Activated naive CD4-positive, alpha-beta T cell treated with anti-CD3 and anti-CD28 coated beads for 36 hours (primary cell): ENCODE results near the gene DNAH6. TPM values are rescaled to one million over a fixed set of nuclear protein-coding genes. Genes with fewer than 3 reads are reported as not detected.

Source experiments
- CTCF ChIA-PET: fragments of 350-600 bp; sonication (Branson Sonifier 250); formaldehyde crosslinking; loops from one replicate; lab custom pipeline; 2021; ENCODE audit warnings: antibody characterized with exemption; lab: Charles Lee
- DNase-seq: peaks from one replicate; pipeline ENCODE4 v3.0.0-alpha.2; 2020
- H3K27ac Mint-ChIP-seq: one replicate; pipeline ENCODE4 v1.8.0; 2021; ENCODE audit warnings: mild to moderate bottlenecking, mixed read lengths
- H3K27me3 Mint-ChIP-seq: one replicate; pipeline ENCODE4 v1.8.0; 2021; ENCODE audit warnings: low read depth, mixed read lengths
- H3K36me3 Mint-ChIP-seq: one replicate; pipeline ENCODE4 v1.8.0; 2021; ENCODE audit warnings: low read depth, mixed read lengths
- H3K4me1 Mint-ChIP-seq: one replicate; pipeline ENCODE4 v1.8.0; 2021; ENCODE audit warnings: low read depth, mixed read lengths
- H3K4me3 Mint-ChIP-seq: one replicate; pipeline ENCODE4 v1.8.0; 2021; ENCODE audit warnings: mild to moderate bottlenecking, moderate library complexity, mixed read lengths
- H3K9me3 Mint-ChIP-seq: one replicate; pipeline ENCODE4 v1.8.0; 2021; ENCODE audit warnings: mixed read lengths
- intact Hi-C: fragments of 100-400 bp; cut with micrococcal nuclease; formaldehyde crosslinking; loops from one replicate; pipeline ENCODE4 v1.15.1; 2023
- total RNA-seq, 2 experiments: library from RNA; stranded (reverse); gene quantifications; one replicate each; pipeline ENCODE4 v1.2.3, GENCODE V29; 2021

The DNAH6 gene
- total RNA-seq, 2 experiments from 2014 or later, result 0.07 to 0.62 TPM

DNA sequence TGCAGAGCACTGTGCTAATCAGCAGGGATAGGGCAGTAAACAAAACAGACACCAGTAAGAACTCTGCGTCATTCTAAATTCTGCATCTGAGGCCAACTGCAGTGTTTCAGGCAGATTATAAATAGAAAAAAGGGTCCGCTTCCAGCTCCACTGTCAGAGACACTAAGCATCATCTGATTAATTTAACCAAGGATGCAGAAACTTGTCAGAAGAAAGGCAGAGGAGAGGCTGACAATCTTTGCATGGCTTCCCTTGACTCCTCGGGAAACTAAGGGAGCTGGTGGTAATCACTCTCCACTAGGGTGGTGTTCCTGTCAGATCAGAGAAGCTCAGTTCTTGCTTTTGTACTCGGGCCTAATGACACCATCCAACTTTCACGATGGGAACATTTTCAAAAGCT lies 123.5 kb downstream of the DNAH6 start:
- peaks cover 17% of the 10 kb centered on the region for H3K9me3 Mint-ChIP-seq
- no peaks in the 10 kb centered on the region for H3K4me1 Mint-ChIP-seq
- intact Hi-C loops, result loop anchor here (10.0 kb wide), 2 partner anchors 615 to 645 kb away; no protein-coding TSS in a partner anchor
- H3K27me3 Mint-ChIP-seq, result no peaks in the 10 kb centered on the region
- H3K27ac Mint-ChIP-seq, result no peak overlapping the region
- peaks cover 2% of the 10 kb centered on the region for H3K36me3 Mint-ChIP-seq
- DNase-seq, result no peak
- CTCF ChIA-PET, result no interaction called here
- no peak overlapping the region for H3K4me3 Mint-ChIP-seq

DNA sequence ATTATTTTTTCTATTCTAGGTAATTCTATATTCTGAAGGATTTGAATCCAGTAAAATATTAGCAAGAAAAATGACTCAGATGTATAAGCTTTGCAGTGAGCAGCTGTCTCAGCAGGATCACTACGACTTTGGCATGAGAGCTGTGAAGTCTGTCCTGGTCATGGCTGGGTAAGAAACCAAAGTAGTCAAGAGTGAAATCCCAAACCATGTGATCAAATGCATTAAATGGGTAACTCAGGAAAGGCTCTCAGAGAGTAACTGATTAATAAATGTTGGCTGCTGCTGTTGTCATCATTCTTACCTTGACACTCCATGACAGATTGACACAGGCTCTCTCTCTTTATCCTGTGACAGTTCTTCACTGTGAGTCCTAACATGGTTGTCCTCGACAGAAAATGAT lies 124.1 kb downstream of the DNAH6 start:
- no peaks in the 10 kb centered on the region for H3K27me3 Mint-ChIP-seq
- no peaks in the 10 kb centered on the region for H3K4me1 Mint-ChIP-seq
- DNase-seq, result no peak
- CTCF ChIA-PET, result no interaction called here
- H3K4me3 Mint-ChIP-seq, result no peak overlapping the region
- H3K27ac Mint-ChIP-seq, result no peak overlapping the region
- intact Hi-C loops, result no loop called here
- H3K36me3 Mint-ChIP-seq, result peaks cover 2% of the 10 kb centered on the region
- peaks cover 18% of the 10 kb centered on the region for H3K9me3 Mint-ChIP-seq

DNA sequence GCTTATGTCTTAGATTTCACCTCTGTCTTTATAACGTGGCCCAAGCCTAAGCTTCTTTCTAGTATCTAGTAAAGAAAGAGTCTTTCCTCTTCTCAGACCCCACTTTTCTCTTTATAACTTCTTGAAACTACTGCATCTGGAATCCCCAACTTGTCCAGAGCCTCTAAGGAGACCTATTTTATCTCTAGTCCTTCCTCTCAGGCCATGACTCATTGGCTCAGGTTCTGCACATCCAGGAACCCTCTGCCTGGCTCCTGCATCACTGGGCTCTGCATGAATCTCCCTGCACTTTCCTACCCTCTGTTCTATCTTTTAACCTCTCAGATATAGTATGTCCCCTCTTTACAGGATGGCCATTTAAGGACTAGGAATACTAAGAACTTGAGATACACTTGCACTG lies 124.7 kb downstream of the DNAH6 start:
- Mint-ChIP-seq H3K27ac (no peak overlapping the region), H3K9me3 (peaks cover 22% of the 10 kb centered on the region), H3K36me3 (peaks cover 2% of the 10 kb centered on the region), H3K4me3 (no peak overlapping the region), H3K27me3 (no peaks in the 10 kb centered on the region), H3K4me1 (peaks cover under 1% of the 10 kb centered on the region)
- CTCF ChIA-PET, result interaction anchor here (1.4 kb wide), 1 partner anchor 18 kb away, joined by 3 read pairs; no protein-coding TSS in a partner anchor
- DNase-seq, result no peak
- intact Hi-C loops, result no loop called here

DNA sequence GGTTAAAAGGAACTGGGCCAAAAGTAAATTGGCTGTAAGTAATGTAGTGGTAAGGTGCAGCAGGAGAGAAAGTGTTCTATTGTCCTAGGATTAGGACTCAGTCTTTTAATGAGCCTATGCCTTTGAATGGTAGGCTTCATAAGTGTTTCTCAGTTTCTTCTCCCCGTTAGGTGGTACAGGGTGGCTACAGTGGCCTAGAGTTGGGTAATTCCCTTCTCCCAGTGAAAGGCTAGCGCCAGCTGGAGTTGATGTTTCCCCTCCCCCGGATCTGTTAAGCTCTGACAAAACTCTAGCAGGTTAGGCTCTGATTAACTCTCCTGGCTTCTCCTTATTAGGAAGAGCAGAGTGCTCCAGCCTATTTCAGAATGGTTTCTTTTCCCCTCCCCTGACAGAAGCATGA lies 127.7 kb downstream of the DNAH6 start:
- H3K4me3 Mint-ChIP-seq, result no peak overlapping the region
- CTCF ChIA-PET, result interaction anchor here (2.1 kb wide), 1 partner anchor 12 kb away, joined by 7 read pairs; no protein-coding TSS in a partner anchor

DNA sequence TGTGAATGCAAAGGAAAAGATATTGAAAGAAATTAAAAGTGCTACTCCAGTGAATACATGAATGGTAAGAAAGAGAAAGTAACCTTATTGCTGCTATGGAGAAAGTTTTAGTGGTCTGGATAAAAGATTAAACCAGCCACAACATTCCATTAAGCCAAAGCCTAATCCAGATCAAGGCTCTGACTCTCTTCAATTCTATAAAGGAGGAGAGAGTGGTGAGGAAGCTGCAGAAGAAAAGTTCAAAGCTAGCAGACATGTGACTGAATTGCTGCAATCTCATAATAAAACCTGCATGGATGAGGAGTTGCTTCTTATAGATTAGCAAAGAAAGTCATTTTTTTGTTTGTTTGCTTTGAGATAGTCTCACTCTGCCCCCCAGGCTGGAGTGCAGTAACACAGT lies 130.2 kb downstream of the DNAH6 start:
- CTCF ChIA-PET, result interaction anchor here (0.6 to 1.4 kb wide), 4 partner anchors 94 to 279 kb away, joined by 3 to 7 read pairs (median 4); no protein-coding TSS in a partner anchor
- no peaks in the 10 kb centered on the region for H3K27me3 Mint-ChIP-seq
- peaks cover 14% of the 10 kb centered on the region for H3K9me3 Mint-ChIP-seq
- peaks cover 50% of the 10 kb centered on the region for H3K4me1 Mint-ChIP-seq
- no peak overlapping the region for H3K27ac Mint-ChIP-seq
- no peak overlapping the region for H3K4me3 Mint-ChIP-seq
- DNase-seq, result no peak
- H3K36me3 Mint-ChIP-seq, result peaks cover 2% of the 10 kb centered on the region
- intact Hi-C loops, result loop anchor here (5.0 kb wide), 1 partner anchor 149 kb away; no protein-coding TSS in a partner anchor

More for the DNA sequence above, 127.7 kb downstream of the DNAH6 start:
- Mint-ChIP-seq H3K4me1 (peaks cover 26% of the 10 kb centered on the region), H3K9me3 (peaks cover 20% of the 10 kb centered on the region), H3K27ac (no peak overlapping the region), H3K27me3 (no peaks in the 10 kb centered on the region), H3K36me3 (peaks cover 2% of the 10 kb centered on the region)
- intact Hi-C loops, result no loop called here
- no peak for DNase-seq

DNA sequence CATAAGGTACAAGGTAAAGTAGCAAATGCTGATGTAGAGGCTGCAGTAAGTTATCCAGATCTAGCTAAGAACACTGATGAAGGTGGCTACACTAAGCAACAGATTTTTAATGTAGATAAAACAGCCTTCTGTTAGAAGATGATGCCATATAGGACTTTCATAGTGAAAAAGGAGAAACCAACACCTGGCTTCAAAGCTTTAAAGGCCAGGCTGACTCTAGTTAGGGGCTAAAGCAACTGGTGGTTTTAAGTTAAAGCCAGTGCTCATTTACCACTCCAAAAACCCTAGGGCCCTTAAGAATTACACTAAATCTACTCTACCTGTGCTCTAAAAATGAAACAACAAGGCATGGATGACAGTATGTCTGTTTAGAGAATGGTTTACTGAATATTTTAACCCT lies 131.0 kb downstream of the DNAH6 start:
- no peak overlapping the region for H3K27ac Mint-ChIP-seq
- peaks cover 54% of the 10 kb centered on the region for H3K4me1 Mint-ChIP-seq
- intact Hi-C loops, result loop anchor here (5.0 kb wide), 1 partner anchor 150 kb away; no protein-coding TSS in a partner anchor
- H3K27me3 Mint-ChIP-seq, result no peaks in the 10 kb centered on the region
- CTCF ChIA-PET, result interaction anchor here (0.6 to 1.4 kb wide), 2 partner anchors 173 to 279 kb away, joined by 3 to 7 read pairs; no protein-coding TSS in a partner anchor
- peaks cover 2% of the 10 kb centered on the region for H3K36me3 Mint-ChIP-seq
- peaks cover 14% of the 10 kb centered on the region for H3K9me3 Mint-ChIP-seq
- DNase-seq, result no peak
- H3K4me3 Mint-ChIP-seq, result no peak overlapping the region

DNA sequence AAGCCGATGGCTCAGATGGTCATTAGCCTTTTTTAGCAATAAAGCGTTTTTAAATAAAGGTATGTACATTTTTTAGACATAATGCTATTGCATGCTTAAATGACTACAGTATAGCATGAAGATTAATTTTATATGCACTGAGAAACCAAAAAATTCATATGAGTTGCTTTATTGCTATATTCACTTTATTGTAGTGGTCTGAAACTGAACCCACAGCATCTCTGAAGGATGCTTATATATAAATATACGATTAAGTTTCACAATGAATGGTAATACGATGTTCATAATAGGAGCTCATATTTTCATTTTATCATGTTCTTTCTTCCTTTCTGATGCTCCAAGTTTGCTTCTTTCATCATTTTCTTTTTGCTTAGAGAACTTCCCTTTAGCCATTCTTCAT lies 132.8 kb downstream of the DNAH6 start:
- CTCF ChIA-PET, result interaction anchor here (0.6 to 1.4 kb wide), 4 partner anchors 214 to 233 kb away, joined by 3 read pairs; partner anchors contain the start of gene TRABD2A
- Mint-ChIP-seq H3K27me3 (no peaks in the 10 kb centered on the region), H3K27ac (no peak overlapping the region), H3K9me3 (peaks cover 10% of the 10 kb centered on the region), H3K4me3 (peak overlapping the region; percentile 0), H3K4me1 (peaks cover 69% of the 10 kb centered on the region), H3K36me3 (no peaks in the 10 kb centered on the region)
- no peak for DNase-seq
- intact Hi-C loops, result loop anchor here (1.0 to 5.0 kb wide), 4 partner anchors 37 to 232 kb away; partner anchors contain the start of gene TRABD2A

DNA sequence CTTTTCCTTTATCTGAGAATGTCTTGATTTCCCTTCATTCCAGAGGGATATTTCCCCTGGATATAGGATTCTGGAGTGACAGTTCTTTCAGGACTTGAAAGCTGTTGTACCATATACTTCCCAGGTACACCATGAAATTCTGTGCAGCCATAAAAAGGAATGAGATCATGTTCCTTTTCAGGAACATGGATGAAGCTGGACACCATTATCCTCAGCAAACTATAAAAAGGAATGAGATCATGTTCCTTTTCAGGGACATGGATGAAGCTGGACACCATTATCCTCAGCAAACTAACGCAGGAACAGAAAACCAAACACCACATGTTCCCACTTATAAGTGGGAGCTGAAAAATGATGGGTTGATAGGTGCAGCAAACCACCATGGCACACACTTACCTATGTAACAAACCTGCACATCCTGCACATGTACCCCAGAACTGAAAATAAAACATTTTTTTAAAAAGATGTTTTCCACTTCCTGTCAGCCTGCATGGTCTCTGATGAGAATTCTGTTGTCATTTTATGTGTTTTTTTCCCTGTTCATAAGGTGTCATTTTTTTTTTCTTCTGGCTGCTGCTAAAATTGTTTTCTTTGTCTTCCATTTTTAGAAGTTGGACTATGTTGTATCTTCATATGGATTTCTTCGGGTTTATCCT lies 133.3 kb downstream of the DNAH6 start:
- H3K36me3 Mint-ChIP-seq, result no peaks in the 10 kb centered on the region
- H3K4me3 Mint-ChIP-seq, result peak overlapping the region; percentile 0
- DNase-seq, result no peak

DNA sequence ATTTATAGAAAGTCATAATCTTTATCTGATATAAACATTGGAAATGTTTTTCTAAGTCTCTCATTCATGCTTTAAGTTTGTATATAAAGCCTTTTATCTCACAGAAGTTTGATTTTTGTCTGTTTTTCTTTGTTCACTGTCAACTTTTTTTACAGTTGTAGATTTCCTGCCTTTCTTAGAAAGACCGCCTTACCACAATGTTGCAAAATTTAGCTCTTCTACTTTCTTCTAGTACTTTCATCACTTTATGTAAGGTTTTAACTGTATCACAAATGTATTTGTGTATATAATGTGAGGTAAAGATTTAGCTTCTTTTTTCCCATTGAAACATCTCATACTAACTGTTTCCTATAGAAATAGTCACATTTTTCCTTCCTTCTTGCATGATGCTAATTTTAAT lies 136.1 kb downstream of the DNAH6 start:
- Mint-ChIP-seq H3K27ac (peak overlapping the region; percentile 27), H3K4me3 (no peak overlapping the region)
- intact Hi-C loops, result no loop called here

More for the DNA sequence above, 133.3 kb downstream of the DNAH6 start:
- no peaks in the 10 kb centered on the region for H3K27me3 Mint-ChIP-seq
- H3K9me3 Mint-ChIP-seq, result peaks cover 10% of the 10 kb centered on the region
- H3K27ac Mint-ChIP-seq, result peak overlapping the region; percentile 60
- CTCF ChIA-PET, result interaction anchor here (0.6 to 1.4 kb wide), 5 partner anchors 221 to 594 kb away, joined by 3 to 4 read pairs (median 3); partner anchors contain the start of gene TRABD2A
- intact Hi-C loops, result loop anchor here (1.0 to 5.0 kb wide), 5 partner anchors 37 to 275 kb away; partner anchors contain the start of gene TRABD2A
- H3K4me1 Mint-ChIP-seq, result peaks cover 75% of the 10 kb centered on the region

DNA sequence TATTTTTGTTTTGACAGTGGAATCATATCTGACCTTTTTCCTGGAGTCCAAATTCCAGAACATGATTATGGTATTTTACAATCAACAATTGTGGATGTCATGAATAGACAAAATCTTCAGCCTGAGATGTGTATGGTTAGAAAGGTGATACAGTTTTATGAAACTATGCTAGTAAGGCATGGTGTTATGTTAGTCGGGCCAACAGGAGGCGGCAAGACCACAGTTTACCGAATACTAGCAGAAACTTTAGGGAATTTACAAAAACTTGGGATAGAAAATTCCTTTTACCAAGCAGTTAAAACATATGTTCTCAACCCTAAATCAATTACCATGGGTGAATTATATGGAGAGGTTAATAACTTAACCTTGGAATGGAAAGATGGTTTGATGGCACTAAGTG lies 137.0 kb downstream of the DNAH6 start:
- Mint-ChIP-seq H3K27ac (no peak overlapping the region), H3K27me3 (no peaks in the 10 kb centered on the region), H3K36me3 (no peaks in the 10 kb centered on the region), H3K4me3 (no peak overlapping the region), H3K9me3 (peaks cover 5% of the 10 kb centered on the region), H3K4me1 (peaks cover 71% of the 10 kb centered on the region)
- intact Hi-C loops, result no loop called here
- CTCF ChIA-PET, result interaction anchor here (0.9 to 1.0 kb wide), 3 partner anchors 30 to 273 kb away, joined by 3 to 5 read pairs (median 3); no protein-coding TSS in a partner anchor
- DNase-seq, result no peak

More for the DNA sequence above, 136.1 kb downstream of the DNAH6 start:
- no peaks in the 10 kb centered on the region for H3K27me3 Mint-ChIP-seq
- H3K4me1 Mint-ChIP-seq, result peaks cover 79% of the 10 kb centered on the region
- peaks cover 5% of the 10 kb centered on the region for H3K9me3 Mint-ChIP-seq
- no peaks in the 10 kb centered on the region for H3K36me3 Mint-ChIP-seq
- no peak for DNase-seq
- CTCF ChIA-PET, result interaction anchor here (0.9 to 1.0 kb wide), 2 partner anchors 29 to 273 kb away, joined by 3 to 5 read pairs; no protein-coding TSS in a partner anchor

DNA sequence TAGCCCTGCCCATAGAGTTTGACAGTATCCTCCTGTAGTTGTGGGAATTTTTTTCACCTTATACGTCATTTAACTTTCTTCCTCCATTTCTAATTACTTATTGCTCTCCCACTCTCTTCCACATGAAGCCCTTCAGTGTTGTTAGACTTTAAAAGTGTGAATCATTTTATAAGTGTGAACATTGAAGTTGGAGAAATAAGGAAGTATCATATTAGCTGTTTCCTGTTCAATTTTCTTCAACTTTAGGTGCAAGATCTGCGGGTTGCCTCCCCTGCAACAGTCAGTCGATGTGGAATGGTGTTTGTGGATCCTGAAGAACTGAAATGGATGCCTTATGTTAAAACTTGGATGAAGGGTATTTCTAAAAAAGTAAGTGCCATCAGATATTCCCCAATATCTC lies 138.1 kb downstream of the DNAH6 start:
- intact Hi-C loops, result loop anchor here (2.0 kb wide), 1 partner anchor 128 kb away; no protein-coding TSS in a partner anchor
- CTCF ChIA-PET, result no interaction called here
- Mint-ChIP-seq H3K27me3 (no peaks in the 10 kb centered on the region), H3K9me3 (peaks cover 5% of the 10 kb centered on the region), H3K27ac (no peak overlapping the region), H3K36me3 (no peaks in the 10 kb centered on the region), H3K4me1 (peaks cover 61% of the 10 kb centered on the region), H3K4me3 (no peak overlapping the region)
- no peak for DNase-seq

DNA sequence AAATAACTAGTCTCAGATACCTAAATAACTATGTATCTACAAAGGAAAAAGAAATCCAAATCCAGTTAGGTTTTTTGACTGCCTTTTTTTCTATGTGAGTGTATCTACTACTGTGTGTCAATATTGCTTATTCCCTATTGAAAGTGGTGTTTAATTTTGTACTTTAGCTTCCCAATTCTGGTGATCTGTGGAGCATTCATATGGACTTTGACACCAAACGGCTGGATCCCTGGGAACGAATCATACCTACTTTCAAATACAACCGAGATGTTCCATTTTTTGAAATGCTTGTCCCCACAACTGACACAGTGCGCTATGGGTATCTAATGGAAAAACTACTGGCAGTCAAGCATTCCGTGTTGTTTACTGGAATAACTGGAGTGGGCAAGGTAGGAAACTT lies 152.8 kb downstream of the DNAH6 start:
- no peak overlapping the region for H3K4me3 Mint-ChIP-seq
- H3K27ac Mint-ChIP-seq, result no peak overlapping the region
- intact Hi-C loops, result no loop called here
- H3K36me3 Mint-ChIP-seq, result no peaks in the 10 kb centered on the region
- H3K27me3 Mint-ChIP-seq, result no peaks in the 10 kb centered on the region
- H3K4me1 Mint-ChIP-seq, result peaks cover 5% of the 10 kb centered on the region
- CTCF ChIA-PET, result no interaction called here
- peaks cover 12% of the 10 kb centered on the region for H3K9me3 Mint-ChIP-seq
- no peak for DNase-seq
